GM23248 (cell line): ENCODE measurements around the gene TTPAL. TPM values are rescaled to one million over a fixed set of nuclear protein-coding genes. Genes with fewer than 3 reads are reported as not detected.

Experiments used
- DNase-seq: peaks from one replicate; pipeline ENCODE4 v3.0.0-alpha.2; 2015
- H2AFZ ChIP-seq: fragments of 200-600 bp; sonication (generic); 2 replicates; pipeline ENCODE4 v1.6.1; 2016; ENCODE audit warnings: antibody characterized with exemption
- H3F3A ChIP-seq: fragments of 200-600 bp; sonication (generic); 2 replicates; pipeline ENCODE4 v1.6.1; 2016; ENCODE audit warnings: mild to moderate bottlenecking, antibody characterized with exemption, mixed run types; ENCODE audit not compliant: insufficient read depth
- H3K27ac ChIP-seq: fragments of 200-600 bp; sonication (generic); 2 replicates; pipeline ENCODE4 v1.5.1; 2016; ENCODE audit warnings: mild to moderate bottlenecking
- H3K27me3 ChIP-seq: fragments of 200-600 bp; sonication (generic); replicated peaks from 2 replicates; pipeline ENCODE4 v1.6.1; 2016; ENCODE audit warnings: mild to moderate bottlenecking; ENCODE audit not compliant: insufficient read depth
- H3K36me3 ChIP-seq: fragments of 200-600 bp; sonication (generic); 2 replicates; pipeline ENCODE4 v1.6.1; 2016; ENCODE audit warnings: low read depth, mild to moderate bottlenecking
- H3K4me1 ChIP-seq: fragments of 200-600 bp; sonication (generic); 2 replicates; pipeline ENCODE4 v1.6.1; 2016; ENCODE audit warnings: mild to moderate bottlenecking; ENCODE audit not compliant: insufficient read depth
- H3K4me2 ChIP-seq: fragments of 200-600 bp; sonication (generic); one replicate; pipeline ENCODE4 v1.6.1; 2016; ENCODE audit warnings: mild to moderate bottlenecking; ENCODE audit not compliant: unreplicated experiment
- H3K4me3 ChIP-seq: fragments of 200-600 bp; sonication (generic); 2 replicates; pipeline ENCODE4 v1.5.1; 2016; ENCODE audit warnings: mild to moderate bottlenecking
- H3K79me2 ChIP-seq: fragments of 200-600 bp; sonication (generic); 2 replicates; pipeline ENCODE4 v1.6.1; 2016; ENCODE audit warnings: mild to moderate bottlenecking; ENCODE audit not compliant: insufficient read depth
- H3K9ac ChIP-seq: fragments of 200-600 bp; sonication (generic); 2 replicates; pipeline ENCODE4 v1.6.1; 2016; ENCODE audit warnings: mild to moderate bottlenecking
- H3K9me2 ChIP-seq: fragments of 200-600 bp; sonication (generic); 2 replicates; pipeline ENCODE4 v1.6.1; 2016; ENCODE audit warnings: mixed run types, mild to moderate bottlenecking, moderate library complexity; ENCODE audit not compliant: insufficient read depth
- H3K9me3 ChIP-seq: fragments of 200-600 bp; sonication (generic); one replicate; pipeline ENCODE4 v1.6.1; 2017; ENCODE audit warnings: low read depth
- H4K20me1 ChIP-seq: fragments of 200-600 bp; sonication (generic); 2 replicates; pipeline ENCODE4 v1.6.0; 2016; ENCODE audit not compliant: insufficient read depth
- EZH2 ChIP-seq: fragments of 200-600 bp; sonication (generic); IDR thresholded peaks from 2 replicates; pipeline ENCODE4 v1.6.1; 2018; ENCODE audit warnings: antibody characterized with exemption, mild to moderate bottlenecking; ENCODE audit not compliant: insufficient read depth, poor library complexity, severe bottlenecking
- EZH2phosphoT487 ChIP-seq: fragments of 200-600 bp; sonication (generic); IDR thresholded peaks from 2 replicates; pipeline ENCODE4 v1.6.1; 2018; ENCODE audit warnings: antibody characterized with exemption, moderate library complexity, mild to moderate bottlenecking, low read depth; ENCODE audit not compliant: insufficient read depth
- WGBS, 2 experiments: methylation state at CpG; one replicate each; pipeline ENCODE4 v1.1.6; 2015 to 2017; ENCODE audit warnings: low lambda C conversion rate in 2 of 2, low coverage in 1 of 2; ENCODE audit errors: missing lambda C conversion rate in 2 of 2; 5-methylcytosine and 5-hydroxymethylcytosine counted together
- in situ Hi-C: fragments of 300-500 bp; cut with MboI; formaldehyde crosslinking; loops from 2 replicates; pipeline ENCODE4 v1.15.0; 2020
- polyA plus RNA-seq: library from polyadenylated mRNA; unstranded; fragments of >200 nt; fragmentation: Nextera tagmentation; extraction: Ambion mirVana; gene quantifications from 2 replicates; pipeline ENCODE4 v1.2.1, GENCODE V29; 2016
- total RNA-seq: library from RNA; depleted of rRNA; stranded (reverse); fragments of >200 nt; shearing (Covaris generic); gene quantifications from 2 replicates; pipeline ENCODE4 v1.2.3, GENCODE V29; 2014

The TTPAL gene
- total and polyA plus RNA-seq, 2 experiments from 2014 or later = 11.8 to 19.6 TPM

DNA sequence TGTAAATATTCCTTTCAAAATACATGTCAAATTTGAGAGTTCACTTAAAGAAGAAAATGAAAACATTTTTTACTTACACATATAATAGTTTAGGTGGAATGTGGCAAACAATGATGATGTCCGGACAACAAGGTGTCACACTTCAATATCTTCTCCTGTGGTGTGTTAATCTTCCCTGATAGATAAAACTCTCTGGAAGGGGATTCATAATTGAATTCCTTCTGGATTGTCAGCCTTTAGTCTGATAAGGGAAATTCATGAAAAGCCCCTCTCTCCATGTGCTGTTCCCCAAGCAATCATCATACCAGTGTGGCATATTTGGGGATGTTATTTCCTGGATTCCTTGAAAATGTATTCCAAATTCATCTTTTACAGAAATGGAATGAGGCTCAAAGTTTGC, 47.2 kb downstream of the TTPAL start:
- Histone ChIP-seq H3K79me2 (peaks cover 40% of the 10 kb centered on the region), H3K27me3 (no peaks in the 10 kb centered on the region), H3K4me3 (no peak overlapping the region), H3F3A (0 out of 2 replicates have a peak, but pooled peaks cover 9% of the 10 kb centered on the region), H3K9me3 (no peaks in the 10 kb centered on the region), H3K9ac (peak overlapping the region; percentile 99), H3K9me2 (no peaks in the 10 kb centered on the region), H3K36me3 (no peaks in the 10 kb centered on the region), H3K4me2 (no peak overlapping the region), H2AFZ (peak overlapping the region; percentile 77), H3K4me1 (peaks cover 36% of the 10 kb centered on the region), H3K27ac (peak overlapping the region; percentile 98), H4K20me1 (no peaks in the 10 kb centered on the region)
- no peak for DNase-seq
- WGBS, 2 experiments = 94 to 97% methylated on average over 1 of the region's 1 CpG
- TF ChIP-seq EZH2 (no peak), EZH2phosphoT487 (no peak)
- in situ Hi-C loops = no loop called here

DNA sequence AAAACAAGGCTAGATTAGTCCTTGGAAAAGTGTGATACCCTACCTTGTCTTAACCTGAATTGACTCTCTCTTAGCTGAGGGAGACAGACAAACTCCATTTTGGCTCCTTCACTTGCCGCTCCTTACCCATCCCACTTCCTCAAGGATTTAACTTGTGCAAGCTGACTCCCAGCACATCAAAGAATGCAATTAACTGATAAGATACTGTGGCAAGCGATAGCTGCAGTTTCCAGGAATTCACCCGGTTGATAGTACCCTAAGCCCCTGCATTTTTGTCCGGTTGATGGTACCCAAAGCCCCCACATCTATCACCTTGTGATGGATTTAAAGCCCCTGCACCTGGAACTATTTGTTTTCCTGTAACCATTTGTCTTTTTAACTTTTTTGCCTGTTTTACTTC, 48.1 kb downstream of the TTPAL start:
- Histone ChIP-seq H3K4me3 (no peak overlapping the region), H2AFZ (peak overlapping the region; percentile 77), H3K9ac (no peak overlapping the region), H3K4me2 (no peak overlapping the region), H3K36me3 (no peaks in the 10 kb centered on the region), H3K79me2 (peaks cover 31% of the 10 kb centered on the region), H3K9me3 (no peaks in the 10 kb centered on the region), H3K9me2 (no peaks in the 10 kb centered on the region), H3K4me1 (peaks cover 36% of the 10 kb centered on the region), H3K27ac (no peak overlapping the region), H4K20me1 (no peaks in the 10 kb centered on the region), H3K27me3 (no peaks in the 10 kb centered on the region), H3F3A (0 out of 2 replicates have a peak, but pooled peaks cover 9% of the 10 kb centered on the region)
- in situ Hi-C loops = no loop called here
- whole genome bisulfite sequencing, 2 experiments = 21 to 27% methylated on average over 4 of the region's 4 CpGs
- DNase-seq = no peak
- no peak for TF ChIP-seq EZH2phosphoT487
- no peak for TF ChIP-seq EZH2

DNA sequence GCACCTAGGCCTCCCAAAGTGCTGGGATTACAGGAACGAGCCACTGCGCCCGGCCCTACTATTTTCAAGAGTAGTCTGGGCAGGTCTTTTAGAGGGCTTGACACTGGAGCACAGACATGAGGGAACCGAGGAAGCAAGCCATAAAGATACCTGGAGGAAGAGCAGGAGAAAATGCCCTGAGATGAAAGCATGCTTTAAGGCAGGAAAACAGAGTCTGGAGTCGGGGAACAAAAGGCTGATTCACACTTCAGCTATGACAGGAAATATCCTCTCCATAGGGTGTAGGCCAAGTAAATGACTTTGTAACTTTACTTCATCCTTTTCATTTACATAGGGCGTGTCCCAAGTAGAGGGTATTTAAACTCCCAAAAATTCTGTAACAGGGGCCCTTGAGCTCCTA, 50.5 kb downstream of the TTPAL start:
- Histone ChIP-seq H3K4me1 (peaks cover 22% of the 10 kb centered on the region), H3K79me2 (peaks cover 7% of the 10 kb centered on the region), H3K27ac (peak overlapping the region; percentile 69), H3K4me3 (no peak overlapping the region), H3K4me2 (peak overlapping the region; percentile 49), H4K20me1 (no peaks in the 10 kb centered on the region), H3K36me3 (no peaks in the 10 kb centered on the region), H3K9ac (peak overlapping the region; percentile 52; the same call in 1 of the 2 replicates), H3F3A (peaks cover 24% of the 10 kb centered on the region), H3K9me3 (no peaks in the 10 kb centered on the region), H2AFZ (peak overlapping the region; percentile 75), H3K9me2 (no peaks in the 10 kb centered on the region), H3K27me3 (no peaks in the 10 kb centered on the region)
- peak; percentile 62 for DNase-seq
- in situ Hi-C loops = no loop called here
- WGBS, 2 experiments = 59 to 61% methylated on average over 6 of the region's 6 CpGs
- no peak for TF ChIP-seq EZH2phosphoT487
- no peak for TF ChIP-seq EZH2

DNA sequence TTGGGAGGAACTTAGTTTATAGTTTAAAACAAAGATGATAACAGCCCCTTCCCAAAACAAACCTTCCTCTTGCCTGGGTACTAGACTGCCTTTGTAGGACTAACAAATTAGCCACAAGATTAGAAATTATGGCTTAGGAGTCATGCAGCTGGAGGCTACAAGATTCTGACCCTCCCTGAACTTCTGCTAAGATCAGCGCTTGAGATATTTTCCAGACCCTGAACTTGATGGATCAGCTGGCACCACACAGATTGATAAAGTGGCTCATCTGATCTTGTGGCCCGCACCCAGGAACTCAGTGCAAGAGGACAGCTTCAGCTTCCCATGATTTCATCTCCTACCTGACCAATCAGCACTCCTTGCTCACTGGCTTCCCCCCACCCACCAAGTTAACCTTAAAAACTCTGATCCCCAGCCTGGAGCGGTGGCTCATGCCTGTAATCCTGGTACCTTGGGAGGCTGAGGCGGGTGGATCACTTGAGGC, 52.1 kb downstream of the TTPAL start:
- H4K20me1 ChIP-seq = no peaks in the 10 kb centered on the region
- no peak overlapping the region for H2AFZ ChIP-seq
- no peak for DNase-seq
- no peak overlapping the region for H3K27ac ChIP-seq
- H3K9ac ChIP-seq = no peak overlapping the region
- no peaks in the 10 kb centered on the region for H3K27me3 ChIP-seq
- WGBS, 2 experiments = 64 to 67% methylated on average over 4 of the region's 4 CpGs
- peaks cover 23% of the 10 kb centered on the region for H3K4me1 ChIP-seq
- no peak overlapping the region for H3K4me3 ChIP-seq
- no peak overlapping the region for H3K4me2 ChIP-seq
- H3K9me2 ChIP-seq = no peaks in the 10 kb centered on the region
- no peaks in the 10 kb centered on the region for H3K36me3 ChIP-seq
- no peak for TF ChIP-seq EZH2phosphoT487
- no peak for TF ChIP-seq EZH2
- in situ Hi-C loops = no loop called here
- H3K79me2 ChIP-seq = no peaks in the 10 kb centered on the region
- no peaks in the 10 kb centered on the region for H3K9me3 ChIP-seq
- H3F3A ChIP-seq = peaks cover 31% of the 10 kb centered on the region
